ENCODE measurements around the gene EEF1A1. TPM values are rescaled to one million over a fixed set of nuclear protein-coding genes. Genes with fewer than 3 reads are reported as not detected.

Gene EEF1A1
- total and polyA plus RNA-seq, 2 of the 8 experiments (the other 6 are each of a cell fraction or from before 2014, with no cell fraction given): 13,823 to 13,927 TPM

DNA sequence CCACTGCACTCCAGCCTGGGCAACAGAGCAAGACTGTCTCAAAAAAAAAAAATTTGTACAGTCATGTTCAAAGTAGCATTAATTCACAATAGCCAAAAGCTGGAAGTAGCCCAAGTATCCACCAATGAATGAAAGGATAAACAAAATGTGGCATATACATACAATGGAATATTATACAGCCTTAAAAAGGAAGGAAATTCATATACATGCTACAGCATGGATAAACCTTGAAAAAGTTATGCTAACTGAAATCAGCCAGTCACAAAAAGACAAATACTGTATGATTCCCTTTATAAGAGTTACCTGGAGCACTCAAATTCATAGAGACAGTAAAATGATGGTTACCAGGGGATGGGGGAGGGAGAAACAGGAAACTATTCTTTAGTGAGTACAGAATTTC, 15.7 kb downstream of the EEF1A1 start:
- ChIA-PET CTCF (ENCODE audit: partially characterized antibody) (interaction anchor here (0.7 kb wide), 1 partner anchor 170 kb away, joined by 3 read pairs; no protein-coding TSS in a partner anchor), POLR2A (ENCODE audit: partially characterized antibody) (interaction anchor here (1.0 to 16.9 kb wide), 2 partner anchors 10 to 13 kb away, joined by 3 to 305 read pairs; partner anchors contain the start of gene EEF1A1)
- FAIRE-seq (no peak), DNase-seq (ENCODE audit: low read depth in 1 of 2, low spot score in 2 of 2) (no peak)
- no peak for TF ChIP-seq GTF2F1 (IDR thresholded peaks at IDR 0.05; ENCODE audit: borderline replicate concordance, low read depth, low read length)
- no peak for TF ChIP-seq CHD1 (IDR thresholded peaks at IDR 0.05; ENCODE audit: low read depth, low read length)
- no peak for TF ChIP-seq NANOG (IDR thresholded peaks at IDR 0.05; ENCODE audit: insufficient read depth, low read depth, low read length, poor library complexity, severe bottlenecking)
- TF ChIP-seq ZNF274 (IDR thresholded peaks at IDR 0.05; ENCODE audit: borderline replicate concordance, extremely low read depth, low read length): no peak
- Histone ChIP-seq H2BK20ac (ENCODE audit: low read length) (no peak overlapping the region), H3K4ac (replicated peaks; ENCODE audit: insufficient read length, low read depth, low read length) (no peak overlapping the region), H4K8ac (ENCODE audit: extremely low read depth, insufficient read depth, low read length) (no peak overlapping the region), H3K23me2 (ENCODE audit: low read depth, low read length) (no peaks in the 10 kb centered on the region), H2BK5ac (ENCODE audit: low read depth, low read length) (no peak overlapping the region), H3K4me1 (replicated peaks in 1 of 4; ENCODE audit: control insufficient read depth in 3 of 4, insufficient read depth in 4 of 4, low read length in 3 of 4) (no peaks in the 10 kb centered on the region), H2BK12ac (ENCODE audit: low read depth, low read length) (no peak overlapping the region), H3K14ac (ENCODE audit: insufficient read length) (no peak overlapping the region), H3K9me3 (ENCODE audit: insufficient read depth in 2 of 2, low read depth in 1 of 2, low read length in 1 of 2) (no peaks in the 10 kb centered on the region), H4K5ac (ENCODE audit: insufficient read length, low read depth, low read length) (no peak overlapping the region), H3K18ac (ENCODE audit: extremely low read depth, low read length) (no peak overlapping the region), H3K27ac (ENCODE audit: low read depth, low read length) (no peak overlapping the region), H2BK120ac (replicated peaks; ENCODE audit: low read depth, low read length) (no peak overlapping the region), H2AFZ (ENCODE audit: low read length) (no peak overlapping the region), H3K36me3 (ENCODE audit: control insufficient read depth in 2 of 4, insufficient read depth in 4 of 4, low read length in 3 of 4) (peaks cover 2 to 20% (median 8%) of the 10 kb centered on the region in 4 experiments; a peak in 5 of 8 replicates), H2BK15ac (ENCODE audit: low read length) (no peak overlapping the region), H3K79me2 (ENCODE audit: control insufficient read depth in 1 of 2, insufficient read depth in 2 of 2, low read length in 2 of 2) (no peaks in the 10 kb centered on the region), H3K4me2 (ENCODE audit: insufficient read depth in 1 of 2, low read depth in 2 of 2, low read length in 2 of 2) (no peak overlapping the region), H2AK5ac (ENCODE audit: low read depth, low read length) (no peak overlapping the region), H3K27me3 (replicated peaks in 1 of 4; ENCODE audit: control insufficient read depth in 3 of 4, extremely low read depth in 1 of 4, insufficient read depth in 3 of 4, low read length in 3 of 4) (no peaks in the 10 kb centered on the region), H3K23ac (ENCODE audit: insufficient read length) (no peak overlapping the region), H3K56ac (replicated peaks; ENCODE audit: insufficient read length, low read depth, low read length) (no peak overlapping the region), H3K4me3 (ENCODE audit: extremely low read depth in 1 of 4, insufficient read depth in 2 of 4, low read depth in 3 of 4, low read length in 4 of 4) (no peak overlapping the region), H3K9ac (replicated peaks in 1 of 4; ENCODE audit: extremely low read depth in 1 of 4, low read depth in 3 of 4, low read length in 3 of 4) (no peak overlapping the region), H3K79me1 (ENCODE audit: low read depth, low read length) (no peaks in the 10 kb centered on the region), H4K91ac (replicated peaks; ENCODE audit: insufficient read length, low read length) (no peak overlapping the region), H4K20me1 (replicated peaks in 1 of 2; ENCODE audit: control insufficient read depth in 1 of 2, insufficient read depth in 2 of 2, low read length in 2 of 2) (peaks cover 0 to 1% of the 10 kb centered on the region in 2 experiments)
